Left cardiac atrium (tissue), 4 donors: ENCODE measurements around the gene STARD9. TPM values are rescaled to one million over a fixed set of nuclear protein-coding genes. Genes with fewer than 3 reads are reported as not detected.

Experiments used
- ATAC-seq, 2 donors: fragments of 200-7000 bp; cut with Tn5 transposase; one replicate each; pipeline ENCODE4 v1.9.1; 2020; ENCODE audit warnings: mild to moderate bottlenecking in 2 of 2, moderate library complexity in 2 of 2
- DNase-seq: peaks from one replicate; pipeline ENCODE4 v3.0.0-alpha.2; 2020
- intact Hi-C, 2 donors: fragments of 100-400 bp; cut with DNase I; formaldehyde crosslinking; loops; one replicate each; pipeline versions ENCODE4 v1.14.1 to v1.15.1; 2022 to 2023
- total RNA-seq, 2 donors: library from RNA; stranded (reverse); fragmentation: NEBNext Ultra II Directional; extraction: Animal tissue kit (Norgen Biotek cat#: 25700); gene quantifications; one replicate each; pipeline ENCODE4 v1.2.1, GENCODE V29; 2021
- donor health status: DM: no; HTN: yes; CAD: no.
- donor health status: DM: no; HTN: yes; CAD: no; lungs with severe emphysema.
- donor health status: DM: yes; HTN: yes; CAD: no.
- donor health status: Dilated cardiomyopathy.

STARD9 gene
- total RNA-seq, 2 donors from 2014 or later: 7.1 to 10.9 TPM

GRCh38 chr15:42716626-42717025 lies 141.2 kb downstream of the STARD9 start:
- intact Hi-C loops: no loop called here
- ATAC-seq: no peak
- no peak for DNase-seq

- intact Hi-C loops: no loop called here
- DNase-seq (no peak), ATAC-seq (no peak)
Observed at GRCh38 chr15:42719043-42719442, 143.6 kb downstream of the STARD9 start.

DNA sequence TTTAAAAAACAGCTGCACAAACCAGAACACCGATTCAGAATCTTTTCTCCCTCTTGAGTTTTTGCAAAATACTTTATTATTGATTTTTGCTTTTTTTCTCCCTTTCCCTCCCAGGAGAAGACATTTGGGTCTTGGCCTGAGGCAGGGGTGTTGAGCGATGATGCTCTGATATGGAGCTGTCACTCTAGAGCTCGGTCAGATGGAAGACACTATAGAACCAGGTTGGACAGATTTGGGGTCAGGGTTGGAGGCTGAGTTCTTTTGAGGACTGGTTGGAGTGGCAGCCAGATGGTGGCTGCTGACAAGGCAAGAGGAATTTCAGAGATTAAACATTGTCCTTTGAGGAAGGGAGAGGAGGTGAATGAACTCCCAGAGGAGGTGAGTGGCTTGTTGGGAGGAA lies 144.7 kb downstream of the STARD9 start:
- intact Hi-C loops: no loop called here
- DNase-seq (no peak), ATAC-seq (no peak)

DNA sequence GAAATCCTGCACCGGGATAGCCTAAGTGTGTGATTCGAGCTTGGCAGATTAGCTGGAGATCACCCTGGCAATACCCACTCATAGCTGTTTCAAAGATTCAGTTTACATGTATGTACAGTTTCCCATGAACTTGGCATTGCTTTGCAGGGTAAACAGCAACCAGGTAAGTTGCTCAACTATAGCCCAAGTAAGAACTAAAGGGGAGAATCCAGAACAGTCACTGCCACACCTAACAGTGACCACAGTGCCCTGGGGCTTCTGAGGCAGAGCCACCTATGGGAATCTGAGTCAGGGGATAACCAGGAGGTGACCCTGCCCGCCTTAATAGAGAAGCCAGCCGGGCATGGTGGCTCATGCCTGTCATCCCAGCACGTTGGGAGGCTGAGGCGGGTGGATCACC lies 145.6 kb downstream of the STARD9 start:
- no peak for ATAC-seq
- intact Hi-C loops: no loop called here
- no peak for DNase-seq

DNA sequence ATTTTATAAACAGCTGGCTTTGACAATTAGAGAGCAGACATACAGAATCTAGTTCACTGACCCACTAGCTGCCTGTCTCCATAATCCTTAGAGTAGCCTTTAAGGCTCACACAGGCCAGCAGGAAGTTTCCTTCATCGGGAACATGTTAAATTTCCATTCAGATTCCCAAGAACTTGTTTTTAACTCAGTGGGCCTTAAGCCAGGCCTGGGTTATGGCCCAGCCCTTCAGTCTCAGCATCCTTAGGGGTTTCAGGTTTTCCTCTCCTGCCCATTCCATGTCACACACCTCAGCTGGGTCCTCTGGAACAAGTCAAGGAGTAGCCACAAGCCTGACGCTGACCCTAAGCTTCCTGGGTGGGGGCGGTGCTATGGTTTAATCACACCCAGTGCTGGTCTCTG lies 146.5 kb downstream of the STARD9 start:
- ATAC-seq (no peak), DNase-seq (no peak)
- intact Hi-C loops: no loop called here

GRCh38 chr15:42723068-42723467 lies 147.7 kb downstream of the STARD9 start:
- DNase-seq (no peak), ATAC-seq (no peak)
- intact Hi-C loops: no loop called here

GRCh38 chr15:42724276-42724675 lies 148.9 kb downstream of the STARD9 start:
- no peak for ATAC-seq
- intact Hi-C loops: no loop called here
- no peak for DNase-seq

DNA sequence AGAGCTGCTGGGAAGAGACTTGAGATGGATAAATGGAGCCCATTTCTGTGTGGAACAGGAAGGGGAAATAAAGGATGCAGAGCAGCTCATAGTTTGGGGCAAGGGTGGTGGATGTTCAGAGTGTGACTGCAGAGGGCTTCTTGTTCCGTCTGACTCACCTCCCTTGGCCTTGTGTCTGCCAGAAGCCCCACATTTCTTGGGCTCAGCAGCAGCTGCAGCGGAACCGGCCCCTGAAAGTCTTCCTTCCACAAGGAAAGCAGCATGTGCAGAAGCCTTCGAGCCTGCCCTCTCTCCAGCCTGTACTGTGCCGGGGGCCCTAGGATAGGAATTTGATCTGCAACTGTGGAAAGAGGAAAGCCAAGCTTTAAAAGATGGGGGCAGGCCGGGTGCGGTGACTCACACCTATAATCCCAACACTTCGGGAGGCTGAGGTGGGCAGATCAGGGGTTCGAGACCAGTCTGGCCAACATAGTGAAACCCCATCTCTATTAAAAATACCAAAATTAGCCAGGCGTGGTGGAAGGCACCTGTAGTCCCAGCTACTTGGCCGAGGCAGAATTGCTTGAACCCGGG lies 150.0 kb downstream of the STARD9 start:
- intact Hi-C loops: no loop called here
- no peak for DNase-seq
- no peak for ATAC-seq

DNA sequence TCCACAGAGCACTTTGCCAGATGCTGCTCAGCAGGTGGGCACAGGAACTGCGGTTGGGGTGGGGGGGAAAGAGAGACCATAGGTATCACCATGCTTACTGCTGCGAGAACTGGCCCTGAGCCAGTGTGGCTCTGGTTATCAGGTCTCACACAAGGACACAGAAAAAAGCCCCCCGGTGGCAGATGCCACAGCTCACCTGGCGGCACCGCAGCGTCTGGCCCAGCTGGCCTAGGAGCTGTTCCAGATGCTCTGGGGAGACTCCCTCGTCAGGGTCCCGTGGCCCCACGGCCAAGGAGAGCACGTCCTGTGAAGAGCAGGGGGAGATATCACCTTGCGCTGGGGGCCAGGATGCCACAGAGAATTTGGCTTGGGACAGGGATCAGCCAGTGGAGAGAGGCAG lies 150.7 kb downstream of the STARD9 start:
- no peak for DNase-seq
- intact Hi-C loops: no loop called here
- no peak for ATAC-seq

GRCh38 chr15:42727750-42728381 lies 152.5 kb downstream of the STARD9 start:
- ATAC-seq (peak in 1 of 2 donors; percentile 10), DNase-seq (no peak)
- intact Hi-C loops: no loop called here

DNA sequence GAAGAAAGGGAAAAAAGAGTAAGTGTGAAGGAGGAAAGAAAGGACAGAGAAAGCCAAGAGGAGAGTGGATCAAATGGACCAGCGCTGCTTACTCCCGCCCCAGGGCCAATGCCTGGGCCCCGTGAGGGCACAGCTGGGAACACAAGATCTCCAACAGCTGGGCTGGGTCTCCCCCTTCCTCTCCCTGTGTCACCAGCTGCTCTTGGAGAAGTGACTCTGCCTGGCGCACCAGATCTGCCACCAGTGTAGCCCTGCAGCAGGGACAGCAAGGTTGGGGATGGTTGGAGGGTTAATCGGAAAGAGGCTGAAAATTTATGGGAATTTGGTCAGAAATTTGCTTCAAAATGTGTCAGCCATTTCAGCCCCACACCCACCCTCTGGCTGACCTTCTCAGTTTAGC lies 153.2 kb downstream of the STARD9 start:
- DNase-seq: no peak
- ATAC-seq: no peak

DNA sequence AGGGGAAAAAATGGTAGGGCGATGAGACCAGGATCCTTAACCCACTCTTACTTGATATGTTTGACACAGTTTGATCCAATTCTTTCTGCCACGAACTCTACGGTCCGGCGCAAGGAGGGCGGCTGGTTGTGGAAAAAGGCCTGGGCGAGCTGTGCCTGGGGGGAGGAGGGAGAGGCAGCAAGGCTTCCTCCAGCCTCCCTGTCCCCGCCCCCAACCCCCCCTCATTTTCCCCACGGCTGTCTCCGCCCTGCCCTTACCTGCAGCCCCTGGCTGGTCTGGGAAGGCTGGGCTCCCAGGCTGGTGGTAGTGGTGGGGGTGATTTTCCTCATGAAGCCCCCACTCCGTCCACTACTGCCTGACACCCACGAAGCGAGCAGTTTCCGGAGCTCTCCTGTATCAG lies 153.6 kb downstream of the STARD9 start:
- no peak for ATAC-seq
- DNase-seq: no peak
- intact Hi-C loops: no loop called here

More for the DNA sequence above, 153.2 kb downstream of the STARD9 start:
- intact Hi-C loops: no loop called here

GRCh38 chr15:42729409-42729808 lies 154.0 kb downstream of the STARD9 start:
- ATAC-seq (no peak), DNase-seq (no peak)
- intact Hi-C loops: no loop called here

DNA sequence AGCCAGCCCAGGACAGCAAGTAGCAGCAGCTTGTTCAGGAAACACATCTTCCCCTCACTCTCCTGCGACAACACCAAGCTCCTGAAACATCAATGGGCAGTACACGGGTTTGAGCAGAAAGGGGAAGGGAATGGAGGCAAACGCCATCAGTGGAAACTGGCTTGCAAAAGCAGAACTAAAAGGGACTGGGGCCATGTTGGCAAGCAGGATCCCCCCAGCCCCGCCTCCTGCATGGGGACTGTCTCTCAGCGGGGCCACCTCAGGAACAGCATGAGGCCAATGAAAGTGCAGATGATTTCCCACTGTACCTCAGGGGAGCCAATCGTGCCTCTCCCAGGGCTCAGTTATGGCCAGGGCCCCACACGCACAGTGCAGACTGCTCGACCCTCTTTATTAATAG lies 154.7 kb downstream of the STARD9 start:
- ATAC-seq: no peak
- intact Hi-C loops: no loop called here
- DNase-seq: no peak

DNA sequence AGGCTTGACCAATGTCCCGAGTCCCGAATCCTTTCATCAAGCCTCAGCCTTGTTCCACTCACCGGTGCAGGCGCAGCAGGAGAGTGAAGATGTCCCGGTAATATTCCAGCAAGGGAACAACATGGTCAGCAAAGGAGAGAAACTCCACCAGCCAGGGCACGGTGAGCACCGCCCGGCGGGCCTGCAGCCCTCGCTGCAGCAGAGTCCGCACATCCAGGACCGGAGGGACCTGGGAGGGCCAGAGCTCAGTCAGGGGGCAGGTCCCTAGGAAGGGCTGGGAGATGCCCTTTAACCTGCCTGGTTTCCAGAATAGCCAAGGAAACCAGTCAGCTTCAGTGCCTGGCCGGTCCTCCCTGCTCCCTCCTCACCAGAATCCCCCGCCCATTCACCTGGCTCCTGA lies 155.1 kb downstream of the STARD9 start:
- intact Hi-C loops: no loop called here
- no peak for ATAC-seq
- DNase-seq: no peak

GRCh38 chr15:42731461-42731860 lies 156.1 kb downstream of the STARD9 start:
- intact Hi-C loops: no loop called here
- no peak for DNase-seq
- no peak for ATAC-seq

GRCh38 chr15:42732095-42732827 lies 156.9 kb downstream of the STARD9 start:
- intact Hi-C loops: no loop called here
- no peak for DNase-seq
- ATAC-seq: no peak

GRCh38 chr15:42733027-42733426 lies 157.6 kb downstream of the STARD9 start:
- ATAC-seq (no peak), DNase-seq (no peak)
- intact Hi-C loops: no loop called here

GRCh38 chr15:42734076-42734672 lies 158.8 kb downstream of the STARD9 start:
- DNase-seq: no peak
- ATAC-seq: no peak
- intact Hi-C loops: no loop called here

DNA sequence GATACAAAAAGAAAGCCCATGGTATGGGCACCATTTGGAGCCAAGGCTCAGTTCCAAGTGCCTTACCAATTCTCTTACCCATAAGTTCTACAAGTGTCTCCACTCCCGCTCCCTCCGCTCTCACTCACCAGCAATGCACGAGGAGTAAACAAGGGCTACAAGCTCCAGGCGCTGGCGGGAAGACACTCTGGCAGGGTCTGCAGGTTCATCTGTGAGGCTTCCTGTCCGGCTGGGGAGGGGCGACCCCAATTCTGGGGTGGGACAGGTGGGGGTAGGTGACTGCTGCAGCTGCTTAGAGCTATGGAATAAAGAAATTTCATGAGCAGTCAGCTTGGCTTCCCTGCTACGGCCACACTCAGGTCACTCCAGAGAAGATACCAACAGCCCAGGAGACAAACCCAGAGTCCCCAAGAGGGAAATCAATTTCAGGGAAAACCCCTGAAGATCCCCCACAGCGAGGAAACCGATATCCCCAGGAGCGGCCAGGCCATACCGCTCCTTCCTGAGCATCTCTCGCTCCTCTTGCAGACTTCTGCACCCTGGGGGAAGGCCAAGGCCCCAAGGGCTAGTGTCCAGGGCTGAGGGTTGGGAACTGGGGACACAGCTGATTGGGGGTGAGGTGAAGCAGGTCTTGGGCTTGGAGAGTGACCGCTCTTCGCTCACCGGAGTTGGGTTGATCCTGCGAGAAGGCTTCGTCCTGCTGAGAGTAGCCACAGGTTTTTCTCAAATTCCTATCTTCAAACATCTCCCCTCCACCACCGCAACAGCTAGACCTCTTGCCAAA lies 160.2 kb downstream of the STARD9 start:
- no peak for DNase-seq
- no peak for ATAC-seq
- intact Hi-C loops: no loop called here
